ENCODE measurements around the gene PPTC7. TPM values are rescaled to one million over a fixed set of nuclear protein-coding genes. Genes with fewer than 3 reads are reported as not detected.

The PPTC7 gene
- total and polyA plus RNA-seq, 2 of the 13 experiments (the other 11 are each of a cell fraction or from before 2014, with no cell fraction given), result 4.8 to 12.3 TPM

DNA sequence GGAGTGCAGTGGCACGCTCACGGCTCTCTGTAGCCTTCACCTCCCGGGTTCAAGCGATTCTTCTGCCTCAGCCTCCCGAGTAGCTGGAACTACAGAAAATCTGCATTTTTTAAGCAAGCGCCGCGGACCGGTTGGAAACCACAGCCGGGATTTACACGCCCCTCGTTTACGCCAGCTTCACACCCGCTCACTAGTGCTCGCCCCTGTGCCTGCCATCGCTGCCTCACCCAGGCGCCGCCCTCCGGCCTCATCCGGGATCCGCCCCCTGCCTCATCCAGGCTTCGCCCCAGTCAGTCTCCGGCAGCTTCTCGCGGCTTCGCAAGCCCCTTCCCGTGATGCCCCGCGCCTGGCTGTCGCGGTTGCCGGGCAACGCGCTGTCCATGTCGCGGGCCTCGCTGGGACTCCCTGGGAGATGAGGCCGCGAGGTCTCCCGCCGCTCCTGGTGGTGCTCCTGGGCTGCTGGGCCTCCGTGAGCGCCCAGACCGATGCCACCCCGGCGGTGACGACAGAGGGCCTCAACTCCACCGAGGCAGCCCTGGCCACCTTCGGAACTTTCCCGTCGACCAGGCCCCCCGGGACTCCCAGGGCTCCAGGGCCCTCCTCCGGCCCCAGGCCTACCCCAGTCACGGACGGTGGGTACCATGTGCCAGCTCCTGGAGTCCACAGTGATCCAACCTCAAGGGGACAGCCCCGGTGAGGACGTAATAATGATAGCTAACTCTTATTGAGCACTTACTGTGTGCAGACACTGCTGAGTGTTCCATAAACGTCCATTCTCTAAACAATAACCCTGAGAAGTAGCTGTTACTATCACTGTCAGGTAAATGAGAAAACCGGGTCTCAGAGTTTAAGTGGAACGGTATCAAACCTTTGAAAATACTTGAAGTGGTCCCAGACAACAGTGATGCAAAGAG lies 30.9 kb upstream of the PPTC7 start, which contains the start of gene TCTN1 (continued):
- TF ChIP-seq ZNF562 (CRISPR knock-in tag; IDR thresholded peaks at IDR 0.05; ENCODE audit: borderline replicate concordance), result no peak
- TF ChIP-seq AHR (CRISPR knock-in tag; IDR thresholded peaks at IDR 0.05), result no peak; the same call in 1 of the 2 replicates
- TF ChIP-seq ATF6 (CRISPR knock-in tag; conservative IDR thresholded peaks at IDR 0.05), result no peak
- no peak for TF ChIP-seq ZNF552 (CRISPR knock-in tag; IDR thresholded peaks at IDR 0.05; ENCODE audit: borderline replicate concordance)
- no peak for TF ChIP-seq EHMT2 (IDR thresholded peaks at IDR 0.05; ENCODE audit: borderline replicate concordance, low read depth, low read length)
- no peak for TF ChIP-seq ZBTB37 (CRISPR knock-in tag; IDR thresholded peaks at IDR 0.05)
